Stimulated activated CD8-positive, alpha-beta memory T cell treated with anti-CD3 and anti-CD28 coated beads, Interleukin-7, amount 100 ng/mL, for 24 hours (primary cell): Measurements from ENCODE around the gene MAMLD1.
"Not testable (repeated sequence)": the region's sequence is repeated elsewhere in the genome, so short reads cannot be mapped to it uniquely, and the experiment has no call there.

ENCODE experiments used
- DNase-seq: peaks from one replicate; pipeline ENCODE4 v3.0.0-alpha.2; 2020; ENCODE audit warnings: low read depth

Gene MAMLD1, protein sequence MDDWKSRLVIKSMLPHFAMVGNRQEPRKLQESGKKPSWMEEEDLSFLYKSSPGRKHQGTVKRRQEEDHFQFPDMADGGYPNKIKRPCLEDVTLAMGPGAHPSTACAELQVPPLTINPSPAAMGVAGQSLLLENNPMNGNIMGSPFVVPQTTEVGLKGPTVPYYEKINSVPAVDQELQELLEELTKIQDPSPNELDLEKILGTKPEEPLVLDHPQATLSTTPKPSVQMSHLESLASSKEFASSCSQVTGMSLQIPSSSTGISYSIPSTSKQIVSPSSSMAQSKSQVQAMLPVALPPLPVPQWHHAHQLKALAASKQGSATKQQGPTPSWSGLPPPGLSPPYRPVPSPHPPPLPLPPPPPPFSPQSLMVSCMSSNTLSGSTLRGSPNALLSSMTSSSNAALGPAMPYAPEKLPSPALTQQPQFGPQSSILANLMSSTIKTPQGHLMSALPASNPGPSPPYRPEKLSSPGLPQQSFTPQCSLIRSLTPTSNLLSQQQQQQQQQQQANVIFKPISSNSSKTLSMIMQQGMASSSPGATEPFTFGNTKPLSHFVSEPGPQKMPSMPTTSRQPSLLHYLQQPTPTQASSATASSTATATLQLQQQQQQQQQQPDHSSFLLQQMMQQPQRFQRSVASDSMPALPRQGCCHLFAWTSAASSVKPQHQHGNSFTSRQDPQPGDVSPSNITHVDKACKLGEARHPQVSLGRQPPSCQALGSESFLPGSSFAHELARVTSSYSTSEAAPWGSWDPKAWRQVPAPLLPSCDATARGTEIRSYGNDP

DNA sequence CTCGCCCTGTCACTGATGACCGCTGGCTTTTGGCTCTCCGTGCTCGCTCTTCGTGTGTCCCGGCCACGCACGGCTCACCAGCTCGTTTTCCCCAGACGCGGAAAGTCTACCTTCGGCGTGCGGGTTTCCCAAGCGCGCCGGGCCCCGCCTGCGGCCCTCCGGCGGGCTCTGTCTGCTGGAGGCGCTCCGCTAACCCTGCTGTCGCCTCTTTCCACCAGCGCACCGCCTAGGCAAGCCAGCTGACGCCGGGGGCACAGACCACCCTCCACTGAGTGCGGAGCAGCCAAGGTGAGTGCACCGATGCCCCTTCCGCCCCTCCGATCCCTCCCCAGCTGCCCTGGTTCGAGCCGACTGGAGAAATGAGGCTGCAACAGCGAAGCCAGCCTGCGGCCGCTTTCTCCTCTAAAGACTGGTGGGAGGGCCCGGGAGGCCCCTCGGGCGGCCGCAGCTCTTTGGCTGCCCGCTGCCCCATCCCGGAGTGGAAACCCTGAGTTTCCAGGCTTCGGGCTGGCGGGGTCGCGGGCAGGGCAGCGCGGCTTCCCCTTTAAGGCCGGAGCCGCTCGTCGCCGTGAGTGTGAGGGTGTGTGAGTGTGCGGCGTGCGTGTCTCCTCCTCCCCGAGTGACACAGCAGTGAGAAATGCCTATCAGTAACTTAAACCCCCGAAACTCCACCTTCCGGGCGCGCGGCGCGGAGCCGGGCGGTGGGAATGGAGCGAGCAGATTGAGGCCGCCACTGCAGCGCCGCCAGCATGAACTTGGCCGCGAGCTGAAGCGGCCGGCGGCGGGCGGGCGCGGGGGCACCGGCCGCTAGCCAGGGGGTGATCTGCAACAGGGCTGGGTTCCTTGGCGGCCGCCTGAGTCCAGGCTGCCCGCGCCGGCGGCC is at the start of gene MAMLD1:
Gene MAMLD1 (plus strand): TSS at position 719 of the 883 bp plus-strand sequence. CDS start 82,200 bp downstream, outside the sequence.
- DNase-seq, result no peak

DNA sequence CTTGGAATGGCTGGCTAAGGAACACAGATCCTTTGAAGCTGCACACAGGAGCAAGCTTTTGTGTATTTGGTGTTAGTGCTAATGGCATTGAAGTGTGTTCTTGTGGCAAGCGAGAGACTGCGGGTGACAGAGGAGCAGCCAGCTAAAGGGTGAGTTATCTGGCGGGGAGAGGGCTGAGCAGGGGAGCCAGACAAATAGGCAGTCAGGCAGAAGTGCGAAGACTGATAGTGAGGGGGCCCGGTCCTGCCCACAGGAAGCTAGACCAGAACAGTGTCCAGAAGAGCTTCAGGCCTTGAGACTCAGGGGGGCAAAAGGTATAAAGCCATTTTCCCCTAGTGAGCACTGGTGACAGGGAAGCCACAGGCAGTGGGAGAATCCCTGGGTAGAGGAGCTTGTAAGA is 49.6 kb upstream of the MAMLD1 start:
- no peak for DNase-seq

DNA sequence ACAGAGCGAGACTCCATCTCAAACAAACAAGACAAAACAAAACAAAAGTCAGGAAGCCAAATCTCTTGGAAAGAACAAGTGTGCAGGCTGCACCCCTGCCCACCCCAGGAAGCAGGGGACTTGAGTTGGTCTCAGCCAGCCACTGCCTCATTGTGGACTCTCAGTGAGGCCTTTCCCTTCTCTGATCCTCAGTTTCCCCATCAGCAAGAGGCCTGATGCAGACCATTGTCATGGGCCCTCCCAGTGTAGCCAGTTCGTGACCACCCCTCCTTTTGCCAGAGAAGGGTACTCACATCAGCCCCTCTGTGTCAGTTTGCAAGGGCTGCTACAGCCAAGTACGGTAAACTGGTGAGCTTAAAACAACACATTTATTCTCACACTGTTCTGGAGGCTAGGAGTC is 48.9 kb upstream of the MAMLD1 start:
- DNase-seq, result no peak

DNA sequence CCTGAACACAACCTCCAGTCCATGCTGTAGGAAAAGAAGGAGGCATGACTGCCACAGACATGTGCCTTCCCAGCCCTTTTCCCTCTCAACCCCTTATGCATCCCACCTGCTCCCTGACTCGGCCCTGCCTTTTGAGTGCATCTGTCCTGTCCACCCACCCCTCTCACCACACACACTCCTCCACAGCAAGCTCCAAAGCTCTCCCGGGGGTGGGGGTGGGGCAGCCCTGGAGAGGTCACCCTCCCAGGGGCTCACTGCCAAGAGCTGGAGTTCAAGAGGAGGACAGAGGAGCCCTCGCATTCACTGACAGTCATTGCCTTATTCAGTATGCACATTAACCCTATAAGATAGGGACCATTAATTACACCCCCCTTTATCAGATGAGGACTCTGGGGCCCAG is 46.6 kb upstream of the MAMLD1 start:
- no peak for DNase-seq

DNA sequence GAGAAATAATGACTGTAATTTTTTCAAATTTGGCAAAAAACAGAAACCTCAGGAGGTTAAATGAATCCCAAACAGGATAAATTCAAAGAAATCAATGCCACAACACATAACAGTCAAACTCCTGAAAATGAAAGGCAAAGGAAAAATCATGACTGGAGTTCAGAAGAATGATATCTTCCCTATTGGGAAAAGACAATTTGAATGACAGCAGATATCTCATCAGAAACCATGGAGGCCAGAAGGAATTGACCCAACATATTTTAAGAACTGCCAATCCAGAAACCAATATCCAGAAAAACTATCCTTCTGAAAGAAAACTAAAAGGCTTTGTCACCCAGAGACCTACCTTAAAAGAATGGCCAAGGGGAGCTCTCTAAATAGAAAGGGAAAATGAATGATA is 40.1 kb upstream of the MAMLD1 start:
- no peak for DNase-seq

DNA sequence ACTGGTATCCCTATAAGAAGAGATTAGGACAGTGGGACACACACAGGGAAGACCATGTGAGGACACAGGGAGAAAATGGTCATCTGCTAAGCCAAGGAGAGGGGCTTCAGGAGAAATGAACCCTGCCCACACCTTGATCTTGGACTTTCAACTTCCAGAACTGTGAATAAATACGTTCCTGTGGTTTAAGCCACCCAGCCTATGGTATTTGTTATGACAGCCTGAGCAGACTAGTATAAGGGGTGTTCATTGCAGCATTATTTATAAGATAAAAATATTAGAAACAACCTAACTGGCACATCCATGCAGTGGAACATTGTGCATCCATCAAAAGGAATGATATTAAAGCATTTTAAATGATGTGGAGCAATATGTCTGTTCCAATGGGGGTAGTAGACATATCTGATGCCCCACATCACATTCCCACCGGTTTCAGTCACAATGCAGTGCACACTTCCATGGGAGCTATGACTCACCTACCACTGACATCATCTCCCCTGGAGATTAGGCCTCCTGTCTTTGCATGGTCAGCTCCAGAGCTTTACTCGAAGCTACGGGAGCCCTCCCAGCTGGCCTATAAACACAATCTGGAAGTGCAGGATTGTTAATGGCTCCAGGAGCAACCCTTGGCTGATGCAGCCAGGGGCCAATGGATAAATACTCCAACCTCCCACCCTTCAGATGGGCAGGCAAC is 38.9 kb upstream of the MAMLD1 start:
- DNase-seq, result no peak

DNA sequence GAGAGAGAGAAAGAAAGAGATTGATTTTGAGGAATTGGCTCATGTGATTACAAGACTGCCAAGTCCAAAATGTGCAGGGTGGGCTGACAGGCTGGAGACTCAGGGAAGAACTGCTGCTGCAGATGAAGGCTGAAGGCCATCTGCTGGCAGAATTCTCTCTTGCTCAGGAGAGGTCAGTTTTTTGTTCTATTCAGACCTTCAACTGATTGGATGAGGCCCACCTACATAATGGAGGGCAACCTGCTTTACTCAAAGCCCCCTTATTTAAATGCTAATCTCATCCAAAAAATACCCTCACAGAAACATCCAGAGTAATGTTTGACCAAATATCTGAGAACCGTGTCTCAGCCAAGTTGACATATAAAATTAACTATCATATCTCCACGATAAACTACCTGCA is 38.2 kb upstream of the MAMLD1 start:
- no peak for DNase-seq

DNA sequence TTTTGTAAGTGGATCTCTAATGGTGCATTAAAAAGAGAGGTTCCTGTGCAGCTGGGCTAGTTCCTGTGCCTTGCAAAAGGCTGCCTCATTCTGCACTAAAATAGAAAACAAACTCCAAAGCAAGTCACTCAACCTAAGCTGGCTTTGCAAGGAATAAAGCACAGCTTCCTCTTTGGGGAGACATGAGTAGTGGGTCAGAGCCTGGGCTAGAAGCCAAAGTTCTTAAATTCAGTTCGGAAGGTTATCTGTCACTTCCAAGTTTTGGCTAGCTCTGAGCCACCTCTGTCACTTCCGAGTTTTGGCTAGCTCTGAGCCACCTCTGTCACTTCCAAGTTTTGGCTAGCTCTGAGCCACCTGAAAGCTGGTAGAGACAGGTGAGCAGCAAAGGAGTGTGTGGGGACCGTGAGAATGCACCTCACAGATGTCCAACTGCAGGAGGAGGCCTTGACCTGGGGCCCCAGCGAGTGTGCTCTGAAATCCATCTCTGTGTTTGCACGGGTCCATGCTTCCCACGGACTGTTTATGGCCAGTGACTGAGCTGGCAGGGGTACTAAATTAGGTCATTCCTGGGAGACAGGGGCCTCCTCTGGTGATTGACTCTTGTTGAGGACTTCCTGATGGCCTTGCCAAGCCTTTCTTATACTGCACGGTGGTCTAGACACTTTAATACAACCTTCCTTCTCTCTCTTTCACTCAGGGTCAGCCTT is 36.4 kb upstream of the MAMLD1 start:
- no peak for DNase-seq

DNA sequence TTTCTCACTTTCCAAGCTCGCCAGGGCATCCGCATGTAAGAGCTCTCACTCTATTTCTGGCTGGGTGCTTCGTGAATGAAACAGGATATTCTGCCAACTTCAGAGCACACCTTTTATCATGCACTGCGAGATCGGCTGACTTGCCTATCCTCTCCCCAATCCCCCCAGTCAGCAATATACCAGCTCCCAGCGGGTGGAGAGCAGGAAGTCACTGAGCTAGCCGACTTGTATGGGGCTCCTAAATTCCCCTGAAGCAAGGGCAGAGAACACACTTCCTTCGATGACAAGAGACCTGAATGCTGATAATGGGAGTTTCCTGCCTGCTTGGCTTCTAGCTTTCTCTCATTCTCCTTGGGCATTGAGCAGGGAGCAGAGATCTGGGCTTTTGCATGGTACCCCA is 33.8 kb upstream of the MAMLD1 start:
- no peak for DNase-seq

DNA sequence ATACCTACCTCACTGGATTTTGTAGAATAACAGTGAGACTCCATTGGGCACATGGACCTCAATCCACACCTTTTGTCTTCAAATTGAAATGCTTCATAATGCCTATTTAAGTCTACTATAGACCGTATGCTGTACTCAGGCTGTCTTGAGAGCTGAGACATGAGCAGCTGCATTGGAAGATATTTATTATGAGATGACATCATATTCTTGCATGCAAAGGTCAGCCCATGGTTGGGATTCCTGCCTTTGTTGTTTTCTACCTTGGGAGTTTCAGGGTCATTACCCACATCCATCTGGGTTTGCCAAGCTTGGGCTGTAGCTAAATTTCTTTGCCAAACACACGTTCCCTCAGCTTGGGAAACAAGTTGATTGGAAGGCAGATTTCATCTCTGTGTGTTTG is 33.2 kb upstream of the MAMLD1 start:
- DNase-seq, result no peak

DNA sequence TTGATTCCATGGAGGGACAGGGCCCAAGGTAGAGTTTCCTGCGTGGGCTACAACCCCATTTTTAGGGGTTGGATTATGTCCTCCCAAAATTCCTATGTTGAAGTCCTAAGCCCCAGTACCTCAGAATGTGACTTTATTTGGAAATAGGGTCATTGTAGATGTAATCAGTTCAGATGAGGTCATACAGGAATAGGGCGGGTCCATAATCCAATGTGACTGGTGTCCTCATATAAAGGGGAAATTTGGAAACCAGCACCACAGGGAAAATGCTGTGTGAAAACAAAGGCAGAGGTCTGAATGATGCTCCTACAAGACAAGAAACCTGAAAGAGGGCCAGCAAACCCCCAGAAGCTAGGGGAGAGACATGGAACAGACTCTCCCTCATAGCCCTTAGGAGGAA is 31.1 kb upstream of the MAMLD1 start:
- DNase-seq, result no peak

DNA sequence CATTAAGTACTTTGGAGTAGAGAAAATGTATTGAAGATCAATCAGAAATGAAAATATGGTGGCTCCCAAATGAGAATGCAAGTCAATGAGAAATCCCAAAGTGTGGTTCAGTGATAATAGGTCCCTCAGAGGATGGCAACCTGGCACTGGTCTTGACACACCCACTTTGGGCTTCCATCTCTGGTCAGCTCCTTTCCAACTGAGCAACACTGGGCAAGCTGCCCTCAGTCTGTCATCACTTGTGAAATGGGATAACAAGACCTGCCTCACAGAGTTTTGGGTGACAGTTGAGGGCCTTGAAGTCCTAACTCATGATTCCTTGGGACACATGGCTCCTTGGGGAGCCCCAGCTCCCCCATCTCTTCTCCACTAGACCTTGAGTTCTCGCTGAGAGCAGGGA is 29.0 kb upstream of the MAMLD1 start:
- no peak for DNase-seq

DNA sequence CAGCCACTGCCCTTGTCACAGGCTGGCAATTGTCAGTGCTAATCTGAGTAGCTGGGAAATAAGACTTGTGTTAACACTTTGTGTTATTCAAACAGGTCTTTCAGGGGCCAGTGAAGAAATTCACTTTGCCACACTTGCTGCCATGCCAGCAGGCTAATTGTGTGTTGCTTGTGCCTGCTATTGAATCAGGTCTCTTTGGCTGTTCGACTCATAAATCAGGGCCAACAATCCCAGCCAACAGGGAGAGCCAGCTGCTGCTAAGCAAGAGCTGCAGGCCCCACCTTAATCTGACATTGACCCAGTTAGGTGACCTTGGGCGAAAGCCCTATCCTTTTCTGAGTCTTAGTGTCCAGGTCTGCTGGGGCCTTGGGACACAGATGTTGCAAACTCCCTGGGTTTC is 28.1 kb upstream of the MAMLD1 start:
- no peak for DNase-seq

DNA sequence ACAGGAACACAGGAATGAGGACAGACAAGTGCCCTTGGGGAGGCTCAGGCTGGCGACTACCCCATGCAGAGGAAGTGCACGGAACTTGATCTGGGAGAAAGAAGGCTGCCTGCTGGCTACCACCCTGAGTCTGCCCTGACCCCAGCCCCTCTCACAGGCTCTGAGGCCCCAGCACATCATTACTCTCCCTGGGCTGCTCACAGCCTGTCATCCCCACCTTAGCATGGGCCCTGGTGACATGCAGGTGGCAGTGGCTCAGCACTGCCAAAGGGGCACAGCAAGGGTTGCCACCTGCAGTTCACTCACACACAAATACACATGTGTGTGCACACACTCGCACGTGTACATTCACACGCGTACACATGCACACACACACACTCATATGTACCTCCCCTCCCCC is 26.1 kb upstream of the MAMLD1 start:
- DNase-seq, result no peak

DNA sequence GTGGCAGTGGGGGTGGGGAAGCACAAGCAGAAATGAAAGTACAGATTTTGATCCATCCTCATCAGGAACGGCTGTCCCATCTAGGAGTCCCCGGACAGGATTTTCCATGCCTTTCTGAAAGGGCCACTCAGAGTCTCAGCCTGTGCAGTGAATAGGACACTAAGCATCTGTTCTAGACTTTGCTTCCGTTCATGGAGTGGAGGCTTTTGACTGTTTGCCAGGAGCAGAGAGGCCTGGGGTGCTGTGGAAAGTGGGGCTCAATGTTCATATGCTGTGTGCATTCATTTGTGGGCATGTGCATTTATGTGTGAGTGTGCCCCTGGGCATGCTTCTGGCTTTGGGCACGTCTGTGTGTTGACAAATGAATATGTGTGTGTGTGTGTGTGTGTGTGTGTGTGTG is 25.6 kb upstream of the MAMLD1 start:
- no peak for DNase-seq

DNA sequence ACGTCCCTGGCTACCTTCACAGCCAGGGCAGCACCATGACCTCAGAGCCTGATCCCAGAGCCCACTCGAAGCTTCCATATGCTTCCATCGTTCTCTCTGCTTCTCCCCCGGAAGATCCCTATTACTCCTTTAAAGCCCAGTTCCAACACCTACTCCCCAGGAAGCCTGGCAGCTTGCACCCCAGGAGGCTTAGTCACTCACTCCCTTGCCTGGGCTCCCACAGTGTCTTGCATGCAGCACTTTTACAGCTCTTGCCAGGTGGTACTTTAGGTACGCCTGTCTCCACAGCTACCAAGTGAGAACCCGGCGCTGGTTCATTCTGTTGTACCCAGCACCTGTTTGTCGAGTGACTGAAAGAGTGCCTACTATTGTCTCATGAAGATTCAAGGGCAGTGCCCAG is 24.5 kb upstream of the MAMLD1 start:
- DNase-seq, result no peak

DNA sequence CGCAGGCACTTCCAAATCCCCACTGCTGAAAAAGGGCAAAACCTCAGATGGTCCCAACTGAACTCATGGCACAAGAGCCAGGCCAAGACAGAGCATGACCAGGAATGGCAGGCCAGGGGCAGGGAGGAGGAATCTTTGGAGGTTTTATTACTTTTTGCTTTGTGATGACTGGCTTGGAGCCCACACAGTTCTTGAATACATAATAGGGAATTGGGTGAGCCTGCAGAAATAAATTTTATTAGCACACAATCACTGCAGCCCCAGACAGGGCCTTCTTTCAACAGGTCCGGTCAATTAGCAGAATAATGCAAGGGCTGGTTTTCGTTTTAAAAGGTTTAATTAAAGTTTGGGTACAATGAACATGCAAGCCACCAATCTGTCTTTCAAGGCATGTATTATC is 23.4 kb upstream of the MAMLD1 start:
- no peak for DNase-seq

DNA sequence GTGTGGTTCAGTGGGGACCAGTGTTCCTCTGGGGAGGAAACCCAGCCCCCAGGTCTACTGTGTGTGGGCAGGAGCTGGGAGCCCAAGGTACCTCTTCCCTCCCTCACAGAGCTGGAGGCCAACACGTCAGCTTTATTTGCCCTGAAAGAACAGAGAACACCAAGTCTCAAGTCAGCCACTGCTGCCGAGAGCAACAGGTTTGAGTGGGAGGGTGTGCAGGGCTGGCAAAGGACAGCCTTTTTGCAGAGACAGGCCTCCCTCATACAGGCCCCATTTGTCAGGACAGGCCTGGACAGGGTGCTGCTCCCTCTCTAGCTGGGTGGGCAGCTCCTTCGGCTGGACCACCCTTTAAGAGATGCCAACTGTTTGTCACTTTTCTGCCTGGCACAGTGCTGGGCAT is 22.8 kb upstream of the MAMLD1 start:
- not testable (repeated sequence) for DNase-seq

DNA sequence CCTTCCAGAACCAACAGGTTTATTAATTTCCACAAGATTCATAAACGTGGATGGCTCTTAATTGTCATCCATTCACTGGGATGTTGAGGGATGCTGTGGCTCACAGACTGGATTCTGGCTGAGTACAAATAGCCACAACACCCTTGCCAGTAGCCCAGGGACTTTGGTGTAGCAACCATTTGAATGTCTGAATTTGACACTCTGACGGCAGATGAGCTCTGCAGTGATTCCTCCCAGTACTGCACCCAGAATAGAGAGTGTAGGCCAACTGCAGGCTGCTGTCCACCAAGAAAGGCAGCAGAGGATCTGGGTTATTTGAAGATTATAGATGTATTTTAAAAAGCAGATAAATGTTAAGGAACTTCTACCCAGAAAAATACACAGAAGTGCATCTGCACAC is 15.6 kb upstream of the MAMLD1 start:
- DNase-seq, result no peak

DNA sequence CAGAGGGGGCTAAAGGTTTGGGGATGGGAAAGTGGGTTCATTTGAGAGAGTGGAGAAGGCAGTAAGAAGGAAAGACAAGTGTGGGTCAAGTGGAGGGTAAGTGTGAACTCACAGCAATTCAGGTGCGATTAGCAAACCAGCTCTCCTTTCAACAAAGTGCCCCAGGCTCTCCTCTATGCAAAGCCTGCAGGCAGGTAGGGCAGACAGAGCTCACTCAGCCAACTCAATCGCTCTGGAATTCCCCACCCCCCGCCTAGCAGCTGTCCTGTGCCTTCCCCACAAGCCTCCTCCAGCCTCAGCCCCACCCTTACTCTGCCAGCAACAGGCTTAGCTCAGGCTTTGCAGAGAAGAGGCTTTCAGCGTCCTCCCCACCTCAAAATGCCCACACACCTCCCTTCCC is 14.8 kb upstream of the MAMLD1 start:
- DNase-seq, result no peak

DNA sequence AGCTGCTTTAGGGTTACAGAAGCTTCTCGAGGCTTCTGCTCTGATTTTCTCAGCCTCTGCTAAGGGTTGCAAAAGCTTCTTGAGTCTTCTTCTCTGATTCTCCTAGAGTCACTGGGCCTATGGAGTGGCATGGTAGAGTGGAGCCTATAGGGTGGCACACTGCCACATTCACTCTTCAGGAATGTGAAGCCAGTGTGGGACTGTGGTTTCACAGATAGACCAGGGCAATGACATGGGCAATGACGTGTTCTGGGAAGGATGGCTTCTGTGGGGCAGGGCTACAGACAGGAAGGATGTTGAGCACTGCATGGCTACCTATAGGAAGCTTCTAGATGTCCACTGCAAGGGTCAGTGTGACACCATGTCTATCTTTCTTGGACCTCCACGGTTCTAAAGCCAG is 11.0 kb upstream of the MAMLD1 start:
- DNase-seq, result no peak
